Endothelial cell of umbilical vein (primary cell): ENCODE results near the gene CPSF7. TPM values are rescaled to one million over a fixed set of nuclear protein-coding genes. Genes with fewer than 3 reads are reported as not detected.

Experiments
- BruUV-seq: library from RNA; stranded (reverse); fragments of 400-500 nt; replicated peaks from 2 replicates; lab custom pipeline; 2021; lab: Mats Ljungman, UMichigan
- CTCF ChIA-PET: fragments of 300-600, 350-600 bp; sonication (Branson Sonifier 250); formaldehyde crosslinking; loops from one replicate; lab custom pipeline; 2021; ENCODE audit warnings: antibody characterized with exemption, inconsistent platforms; lab: Charles Lee
- POLR2A ChIA-PET: fragments of 300-600, 350-600 bp; sonication (Branson Sonifier 250); formaldehyde crosslinking; loops from one replicate; lab custom pipeline; 2021; ENCODE audit warnings: antibody characterized with exemption, inconsistent platforms; lab: Charles Lee
- DNase-seq: peaks from one replicate; pipeline ENCODE4 v3.0.0-alpha.2; 2011; ENCODE audit warnings: low read depth, low spot score
- FAIRE-seq: peaks from 2 replicates; lab custom pipeline; 2011; peaks lifted over from hg19 to GRCh38; lab: Jason Lieb, UNC
- H2AFZ ChIP-seq: 2 replicates; pipeline ENCODE4 v1.6.0; 2012; ENCODE audit warnings: low read depth, low read length, control low read depth, inconsistent platforms
- H3K27ac ChIP-seq: 2 replicates; pipeline ENCODE4 v1.5.1; 2011; ENCODE audit warnings: low read depth, mild to moderate bottlenecking, control low read depth, low read length, moderate library complexity; ENCODE audit not compliant: insufficient read depth
- H3K27me3 ChIP-seq, 2 experiments: 2 replicates each; pipeline versions ENCODE4 v1.6.0 to v1.6.1; 2011; ENCODE audit warnings: low read length in 2 of 2, mixed read lengths in 1 of 2; ENCODE audit not compliant: control insufficient read depth in 2 of 2, insufficient read depth in 2 of 2
- H3K36me3 ChIP-seq, 2 experiments: 2 replicates in 1 of 2; 3 replicates in 1 of 2; pipeline ENCODE4 v1.5.1; 2011; ENCODE audit warnings: low read length in 2 of 2, mild to moderate bottlenecking in 1 of 2, moderate library complexity in 1 of 2; ENCODE audit not compliant: control insufficient read depth in 2 of 2, insufficient read depth in 2 of 2; ENCODE audit errors: extremely low read depth in 1 of 2
- H3K4me1 ChIP-seq: 3 replicates; pipeline ENCODE4 v1.5.1; 2011; ENCODE audit warnings: mild to moderate bottlenecking, low read length; ENCODE audit not compliant: control insufficient read depth, insufficient read depth; ENCODE audit errors: extremely low read depth
- H3K4me2 ChIP-seq: 2 replicates; pipeline ENCODE4 v1.6.1; 2011; ENCODE audit warnings: low read length, control low read depth, mixed read lengths; ENCODE audit not compliant: insufficient read depth
- H3K4me3 ChIP-seq, 3 experiments: fragments of 200-600 bp in 1 of 3; sonication (generic), shearing (Covaris generic) in 1 of 3; replicated peaks in 1 of 3; 2 replicates each; pipeline ENCODE4 v1.5.1; 2011 to 2016; ENCODE audit warnings: control low read depth in 3 of 3, low read length in 3 of 3, mild to moderate bottlenecking in 2 of 3, inconsistent platforms in 1 of 3, low read depth in 1 of 3, moderate library complexity in 1 of 3; ENCODE audit not compliant: insufficient read depth in 1 of 3
- H3K79me2 ChIP-seq: 2 replicates; pipeline ENCODE4 v1.6.0; 2012; ENCODE audit warnings: low read length, inconsistent platforms; ENCODE audit not compliant: control insufficient read depth, insufficient read depth
- H3K9ac ChIP-seq: replicated peaks from 2 replicates; pipeline ENCODE3; 2011; ENCODE audit warnings: low read length, control low read depth; ENCODE audit not compliant: insufficient read depth; ENCODE audit errors: extremely low read depth
- H3K9me1 ChIP-seq: replicated peaks from 3 replicates; pipeline ENCODE4 v1.6.0; 2011; ENCODE audit warnings: mild to moderate bottlenecking, low read length; ENCODE audit not compliant: control insufficient read depth, insufficient read depth; ENCODE audit errors: extremely low read depth
- H3K9me3 ChIP-seq: replicated peaks from 2 replicates; pipeline ENCODE4 v1.5.1; 2012; ENCODE audit warnings: low read length, inconsistent platforms; ENCODE audit not compliant: control insufficient read depth, insufficient read depth
- H4K20me1 ChIP-seq: replicated peaks from 2 replicates; pipeline ENCODE3; 2011; ENCODE audit warnings: mild to moderate bottlenecking, low read length; ENCODE audit not compliant: control insufficient read depth, insufficient read depth; ENCODE audit errors: extremely low read depth
- EZH2 ChIP-seq: IDR thresholded peaks from 2 replicates; pipeline ENCODE4 v1.6.1; 2012; ENCODE audit warnings: borderline replicate concordance, low read depth, mild to moderate bottlenecking, moderate library complexity, low read length, inconsistent platforms; ENCODE audit not compliant: severe bottlenecking
- FOS ChIP-seq: IDR thresholded peaks from 2 replicates; pipeline ENCODE4 v1.6.1; 2011; ENCODE audit warnings: mild to moderate bottlenecking, low read length, moderate library complexity, borderline replicate concordance; ENCODE audit not compliant: insufficient read depth
- GATA2 ChIP-seq: IDR thresholded peaks from 2 replicates; pipeline ENCODE4 v1.7.0; 2011; ENCODE audit warnings: low read depth, mild to moderate bottlenecking, moderate library complexity, mixed read lengths, low read length; ENCODE audit not compliant: insufficient read length, insufficient read depth
- JUN ChIP-seq: IDR thresholded peaks from 2 replicates; pipeline ENCODE4 v1.6.1; 2011; ENCODE audit warnings: borderline replicate concordance, low read depth; ENCODE audit not compliant: insufficient read length, insufficient read depth
- MYC ChIP-seq: IDR thresholded peaks from one replicate; pipeline ENCODE4 v1.6.1; 2011; ENCODE audit warnings: mild to moderate bottlenecking, low read depth, low read length
- POLR2A ChIP-seq: IDR thresholded peaks from 2 replicates; pipeline ENCODE4 v1.6.1; 2012; ENCODE audit warnings: low read depth, mild to moderate bottlenecking, control low read depth, low read length
- POLR2AphosphoS5 ChIP-seq: IDR thresholded peaks from 2 replicates; pipeline ENCODE4 v1.6.1; 2012; ENCODE audit warnings: low read depth, mild to moderate bottlenecking, control low read depth, low read length, moderate library complexity; ENCODE audit not compliant: insufficient read depth
- dilution Hi-C: fragments of 300-500 bp; cut with MboI; formaldehyde crosslinking; loops from one replicate; pipeline ENCODE4 v1.15.0; 2019; ENCODE audit warnings: low sequenced_read_pairs; ENCODE audit not compliant: extremely low pct_ligation_motif_present
- intact Hi-C: fragments of 100-400 bp; cut with micrococcal nuclease; formaldehyde crosslinking; loops from one replicate; pipeline ENCODE4 v1.10.0; 2022
- polyA plus RNA-seq, 4 experiments: library from polyadenylated mRNA; depleted of rRNA in 3 of 4; stranded (reverse) in 3 of 4; unstranded in 1 of 4; fragments of >200 nt; gene quantifications; 2 replicates each; pipeline versions ENCODE4 v1.2.1 to v1.2.3, GENCODE V29; 2011 to 2012; ENCODE audit warnings: missing spikeins in 1 of 4
- total RNA-seq: library from RNA; stranded (reverse); gene quantifications from 2 replicates; pipeline ENCODE4 v1.2.3, GENCODE V29; 2021
- TF ChIP-seq, protein P1 (sequence below), 2 donors: IDR thresholded peaks; 1 replicate in 1 of 2; 2 replicates in 1 of 2; pipeline ENCODE4 v1.5.1; 2011; ENCODE audit warnings: low read length in 2 of 2, mild to moderate bottlenecking in 2 of 2, moderate library complexity in 2 of 2, control low read depth in 1 of 2, inconsistent platforms in 1 of 2, low read depth in 1 of 2; ENCODE audit not compliant: insufficient read depth in 1 of 2; ENCODE audit errors: extremely low read depth in 1 of 2
- TF ChIP-seq, protein P2 (sequence below): IDR thresholded peaks from 2 replicates; pipeline ENCODE4 v1.6.1; 2011; ENCODE audit not compliant: insufficient read depth, insufficient read length

CPSF7 gene
- total and polyA plus RNA-seq, 2 donors (not counting 3 experiments of a cell fraction or from before 2014, with no cell fraction given): 77.0 to 88.4 TPM

DNA sequence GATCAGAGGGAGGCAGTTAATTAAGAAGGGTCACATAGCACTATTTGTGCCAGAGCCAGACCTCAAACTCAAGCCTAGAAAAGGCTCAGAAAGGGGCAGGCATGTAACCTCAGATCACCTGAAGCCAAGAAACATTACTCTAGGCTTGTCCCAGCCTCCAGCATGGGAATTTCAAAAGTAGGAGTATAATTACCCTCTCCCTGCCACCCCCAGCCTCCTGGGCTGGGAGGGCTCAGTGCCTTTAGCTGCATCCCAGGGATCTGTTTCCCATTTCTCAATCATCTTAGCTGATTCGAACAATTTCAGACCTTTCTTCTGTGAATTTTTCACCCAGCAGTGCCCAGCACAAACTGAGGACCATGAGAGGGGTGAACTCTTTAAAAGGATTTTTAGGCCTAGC is 45.7 kb upstream of the CPSF7 start:
- TF ChIP-seq FOS (no peak), JUN (no peak), MYC (no peak), POLR2A (no peak), GATA2 (no peak), POLR2AphosphoS5 (no peak), EZH2 (no peak)
- TF ChIP-seq, protein P1, sequence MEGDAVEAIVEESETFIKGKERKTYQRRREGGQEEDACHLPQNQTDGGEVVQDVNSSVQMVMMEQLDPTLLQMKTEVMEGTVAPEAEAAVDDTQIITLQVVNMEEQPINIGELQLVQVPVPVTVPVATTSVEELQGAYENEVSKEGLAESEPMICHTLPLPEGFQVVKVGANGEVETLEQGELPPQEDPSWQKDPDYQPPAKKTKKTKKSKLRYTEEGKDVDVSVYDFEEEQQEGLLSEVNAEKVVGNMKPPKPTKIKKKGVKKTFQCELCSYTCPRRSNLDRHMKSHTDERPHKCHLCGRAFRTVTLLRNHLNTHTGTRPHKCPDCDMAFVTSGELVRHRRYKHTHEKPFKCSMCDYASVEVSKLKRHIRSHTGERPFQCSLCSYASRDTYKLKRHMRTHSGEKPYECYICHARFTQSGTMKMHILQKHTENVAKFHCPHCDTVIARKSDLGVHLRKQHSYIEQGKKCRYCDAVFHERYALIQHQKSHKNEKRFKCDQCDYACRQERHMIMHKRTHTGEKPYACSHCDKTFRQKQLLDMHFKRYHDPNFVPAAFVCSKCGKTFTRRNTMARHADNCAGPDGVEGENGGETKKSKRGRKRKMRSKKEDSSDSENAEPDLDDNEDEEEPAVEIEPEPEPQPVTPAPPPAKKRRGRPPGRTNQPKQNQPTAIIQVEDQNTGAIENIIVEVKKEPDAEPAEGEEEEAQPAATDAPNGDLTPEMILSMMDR (IDR thresholded peaks at IDR 0.05; ENCODE audit: extremely low read depth in 1 of 2, insufficient read depth in 1 of 2, low read depth in 1 of 2, low read length in 2 of 2): no peak
- TF ChIP-seq, protein P2, sequence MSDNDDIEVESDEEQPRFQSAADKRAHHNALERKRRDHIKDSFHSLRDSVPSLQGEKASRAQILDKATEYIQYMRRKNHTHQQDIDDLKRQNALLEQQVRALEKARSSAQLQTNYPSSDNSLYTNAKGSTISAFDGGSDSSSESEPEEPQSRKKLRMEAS: no peak
- H3K4me1 ChIP-seq: no peaks in the 10 kb centered on the region
- H3K9ac ChIP-seq: no peak overlapping the region
- no peak overlapping the region for H3K4me3 ChIP-seq
- no peaks in the 10 kb centered on the region for H3K27me3 ChIP-seq
- intact Hi-C loops: no loop called here
- no peak overlapping the region for H2AFZ ChIP-seq
- no peaks in the 10 kb centered on the region for H3K9me1 ChIP-seq
- ChIA-PET POLR2A (no interaction called here), CTCF (interaction anchor here (0.6 to 11.5 kb wide), 6 partner anchors 11 to 885 kb away, joined by 3 to 221 read pairs (median 10); no protein-coding TSS in a partner anchor)
- H3K4me2 ChIP-seq: no peak overlapping the region
- no peak for FAIRE-seq
- no peaks in the 10 kb centered on the region for H3K79me2 ChIP-seq
- H3K9me3 ChIP-seq: no peaks in the 10 kb centered on the region
- H4K20me1 ChIP-seq: no peaks in the 10 kb centered on the region
- no peak for DNase-seq
- no TSS peak for BruUV-seq
- no peak overlapping the region for H3K27ac ChIP-seq
- peaks cover 0 to 3% of the 10 kb centered on the region in 2 experiments for H3K36me3 ChIP-seq
- dilution Hi-C loops: no loop called here
